B cell (primary cell): Measurements from ENCODE around the gene TRPM1. TPM values are rescaled to one million over a fixed set of nuclear protein-coding genes. Genes with fewer than 3 reads are reported as not detected.

Experiments
- ATAC-seq: fragments of 200-7000 bp; cut with Tn5 transposase; one replicate; pipeline ENCODE4 v1.10.0; 2021; ENCODE audit warnings: low read depth, mild to moderate bottlenecking, moderate number of reproducible peaks, moderate library complexity
- CTCF ChIA-PET: fragments of 350-600 bp; sonication (Branson Sonifier 250); formaldehyde crosslinking; loops from one replicate; lab custom pipeline; 2021; ENCODE audit warnings: antibody characterized with exemption, inconsistent platforms; lab: Charles Lee
- POLR2A ChIA-PET: fragments of 350-600 bp; sonication (Branson Sonifier 250); formaldehyde crosslinking; loops from one replicate; lab custom pipeline; 2021; ENCODE audit warnings: antibody characterized with exemption; lab: Charles Lee
- DNase-seq: peaks from one replicate; pipeline ENCODE4 v3.0.0; 2013
- H2AFZ ChIP-seq: 2 replicates; pipeline ENCODE4 v1.6.1; 2012; ENCODE audit warnings: mild to moderate bottlenecking, low read depth, low read length; ENCODE audit not compliant: insufficient read depth, poor library complexity, severe bottlenecking
- H3K27ac ChIP-seq, 2 donors: 1 replicate in 1 of 2; 2 replicates in 1 of 2; pipeline ENCODE4 v1.5.1; 2012 to 2013; ENCODE audit warnings: low read length in 2 of 2, mild to moderate bottlenecking in 2 of 2, moderate library complexity in 1 of 2
- H3K27me3 ChIP-seq, 4 experiments: fragments of 200-600 bp in 1 of 4; sonication (generic) in 1 of 4; replicated peaks in 1 of 4; 1 replicate in 2 of 4; 2 replicates in 2 of 4; pipeline versions ENCODE4 v1.6.1 to v1.7.0; 2013 to 2016; ENCODE audit warnings: low read length in 3 of 4, mild to moderate bottlenecking in 2 of 4, mixed read lengths in 1 of 4, moderate library complexity in 1 of 4; ENCODE audit not compliant: insufficient read depth in 4 of 4, control insufficient read depth in 3 of 4; ENCODE audit errors: control extremely low read depth in 1 of 4
- H3K36me3 ChIP-seq, 2 experiments: replicated peaks in 1 of 2; 1 replicate in 1 of 2; 2 replicates in 1 of 2; pipeline versions ENCODE4 v1.6.1 to v1.7.1; 2013; ENCODE audit warnings: low read length in 1 of 2; ENCODE audit not compliant: insufficient read depth in 2 of 2, control insufficient read depth in 1 of 2; ENCODE audit errors: control extremely low read depth in 1 of 2, extremely low read depth in 1 of 2
- H3K4me1 ChIP-seq, 2 donors: fragments of 200-600 bp in 1 of 2; sonication (generic) in 1 of 2; 1 replicate in 1 of 2; 2 replicates in 1 of 2; pipeline versions ENCODE4 v1.5.1 to v1.6.1; 2013 to 2017; ENCODE audit warnings: low read length in 2 of 2; ENCODE audit not compliant: control insufficient read depth in 2 of 2, insufficient read depth in 2 of 2
- H3K4me2 ChIP-seq: replicated peaks from 2 replicates; pipeline ENCODE3; 2012; ENCODE audit warnings: mild to moderate bottlenecking, low read depth, low read length; ENCODE audit not compliant: poor library complexity, severe bottlenecking
- H3K4me3 ChIP-seq, 5 experiments: fragments of 200-600 bp in 1 of 5; sonication (generic) in 1 of 5; 1 replicate in 3 of 5; 2 replicates in 2 of 5; pipeline versions ENCODE4 v1.5.1 to v1.7.0; 2011 to 2016; ENCODE audit warnings: low read length in 4 of 5, mild to moderate bottlenecking in 4 of 5, low read depth in 2 of 5, control low read depth in 1 of 5, moderate library complexity in 1 of 5; ENCODE audit not compliant: insufficient read depth in 1 of 5; ENCODE audit errors: control extremely low read depth in 1 of 5, extremely low read depth in 1 of 5
- H3K79me2 ChIP-seq: fragments of 200-600 bp; sonication (generic); one replicate; pipeline ENCODE4 v1.6.0; 2016; ENCODE audit warnings: low read length; ENCODE audit not compliant: control insufficient read depth, insufficient read depth
- H3K9ac ChIP-seq: fragments of 200-600 bp; sonication (generic); 2 replicates; pipeline ENCODE4 v1.6.1; 2017; ENCODE audit warnings: mild to moderate bottlenecking, low read length, moderate library complexity
- H3K9me3 ChIP-seq, 3 donors: one replicate each; pipeline versions ENCODE4 v1.6.1 to v1.7.1; 2013; ENCODE audit warnings: low read length in 2 of 3; ENCODE audit not compliant: control insufficient read depth in 2 of 3, insufficient read depth in 1 of 3; ENCODE audit errors: control extremely low read depth in 1 of 3
- H4K20me1 ChIP-seq: 2 replicates; pipeline ENCODE4 v1.6.0; 2012; ENCODE audit warnings: mild to moderate bottlenecking, low read length; ENCODE audit not compliant: insufficient read depth, control insufficient read depth, poor library complexity, severe bottlenecking
- H3K27ac Mint-ChIP-seq: one replicate; pipeline ENCODE4 v1.8.0; 2021; ENCODE audit warnings: mixed read lengths
- H3K27me3 Mint-ChIP-seq: one replicate; pipeline ENCODE4 v1.8.0; 2021; ENCODE audit warnings: mixed read lengths
- H3K4me1 Mint-ChIP-seq: one replicate; pipeline ENCODE4 v1.8.0; 2021; ENCODE audit warnings: mixed read lengths
- H3K4me3 Mint-ChIP-seq: one replicate; pipeline ENCODE4 v1.8.0; 2021; ENCODE audit warnings: mixed read lengths
- H3K9me3 Mint-ChIP-seq: one replicate; pipeline ENCODE4 v1.8.0; 2022; ENCODE audit warnings: mixed read lengths; ENCODE audit not compliant: insufficient read depth
- WGBS: methylation state at CpG from one replicate; pipeline ENCODE4 v1.1.5; 2013; ENCODE audit warnings: missing lambda C conversion rate; ENCODE audit not compliant: insufficient coverage; 5-methylcytosine and 5-hydroxymethylcytosine counted together
- intact Hi-C: fragments of 100-400 bp; cut with micrococcal nuclease; formaldehyde crosslinking; loops from one replicate; pipeline ENCODE4 v1.10.0; 2022
- polyA plus RNA-seq: library from polyadenylated mRNA; depleted of rRNA; stranded (reverse); fragments of >200 nt; gene quantifications from 2 replicates; pipeline ENCODE4 v1.2.3, GENCODE V29; 2012
- total RNA-seq, 2 donors: library from RNA; stranded (reverse); fragments of 120-200 nt in 1 of 2; gene quantifications; 1 replicate in 1 of 2; 2 replicates in 1 of 2; pipeline versions ENCODE4 v1.2.3 to v1.2.4, GENCODE V29; 2013 to 2022
- TF ChIP-seq, protein P1 (sequence below): fragments of 200-600 bp; IDR thresholded peaks from one replicate; pipeline ENCODE4 v1.8.0; 2022; ENCODE audit warnings: antibody characterized with exemption, mild to moderate bottlenecking

The TRPM1 gene
- total and polyA plus RNA-seq, 2 donors (not counting 1 experiment from before 2014, with no cell fraction given): 0.07 TPM; not detected in 1

DNA sequence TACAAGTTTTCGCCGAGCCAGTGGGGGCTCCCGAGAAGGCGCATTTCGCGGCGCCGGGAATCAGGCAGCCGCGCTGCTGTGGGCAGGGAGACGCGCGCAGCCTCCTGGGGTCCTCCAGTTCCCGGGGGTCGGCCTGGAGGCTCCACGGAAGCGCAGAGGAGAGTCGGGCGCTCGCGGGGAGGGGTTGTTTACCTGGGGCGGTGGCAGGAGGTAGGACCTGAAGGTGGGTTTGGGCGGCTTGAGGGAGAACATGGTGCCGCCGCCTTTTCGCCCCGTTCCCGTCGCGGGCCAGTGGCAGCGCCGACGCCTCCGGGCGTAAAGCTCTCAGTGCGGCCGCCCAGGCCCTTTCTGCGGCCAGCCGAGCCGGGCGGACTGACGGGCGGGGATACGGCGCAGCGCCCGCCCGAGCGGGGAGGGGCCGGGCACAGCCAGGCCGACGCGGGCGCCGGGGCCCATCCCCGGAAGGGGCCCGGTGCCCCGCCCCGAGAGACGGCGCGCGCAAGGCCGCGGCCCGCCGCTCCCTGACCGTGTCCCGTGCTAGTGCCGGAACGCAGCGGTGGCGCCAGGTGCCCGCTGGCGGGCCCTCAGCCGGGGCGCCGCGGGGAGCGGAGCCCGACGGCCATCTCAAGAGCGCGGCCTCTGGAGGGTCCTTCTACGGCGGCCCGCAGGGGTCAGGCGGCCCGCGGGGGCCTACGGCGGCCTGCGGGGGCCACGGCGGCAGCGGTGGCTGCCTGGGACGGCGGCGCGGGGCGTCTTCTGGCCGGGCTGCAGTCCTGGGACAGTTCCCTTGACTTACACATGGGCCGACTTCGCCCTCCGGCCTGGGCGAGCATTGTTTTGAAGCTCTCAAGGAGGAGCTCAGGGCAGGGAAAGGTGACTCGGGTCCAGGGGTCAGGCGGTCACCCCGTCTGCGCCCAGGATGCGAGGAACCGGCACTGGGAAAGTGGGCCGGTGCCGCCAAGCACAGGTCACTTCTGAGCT, 110.0 kb downstream of the TRPM1 start, which contains the start of gene MTMR10:
Gene MTMR10 (minus strand): TSS at position 374 of the 981 bp plus-strand sequence. CDS start 122 bp downstream, at position 252.
- Histone ChIP-seq H3K27me3 (no peaks in the 10 kb centered on the region), H3K9ac (peak within 1 kb of the TSS; percentile 84), H4K20me1 (peaks cover 31% of the 10 kb centered on the region), H3K9me3 (no peaks in the 10 kb centered on the region), H2AFZ (peak within 1 kb of the TSS; percentile 94), H3K4me1 (peaks cover 21 to 31% of the 10 kb centered on the region in 2 donors), H3K27ac (peak within 1 kb of the TSS; percentile 81 to 94), H3K79me2 (peaks cover 48% of the 10 kb centered on the region), H3K36me3 (peaks cover 7 to 17% of the 10 kb centered on the region in 2 experiments), H3K4me3 (peak within 1 kb of the TSS; percentile 77 to 96 (median 85)), H3K4me2 (peak within 1 kb of the TSS; percentile 93)
- intact Hi-C loops: loop anchor here (1.0 to 5.0 kb wide), 8 partner anchors 13 to 446 kb away; partner anchors contain the start of gene FAN1
- no peaks in the 10 kb centered on the region for H3K9me3 Mint-ChIP-seq
- ChIA-PET CTCF (interaction anchor here (1.2 to 1.7 kb wide), 3 partner anchors 12 to 137 kb away, joined by 9 to 12 read pairs (median 10); no protein-coding TSS in a partner anchor), POLR2A (interaction anchor here (1.4 to 2.0 kb wide), 2 partner anchors 12 to 38 kb away, joined by 3 to 15 read pairs; no protein-coding TSS in a partner anchor)
- H3K27me3 Mint-ChIP-seq: no peaks in the 10 kb centered on the region
- ATAC-seq (peak; percentile 92), DNase-seq (peak; percentile 90)
- peaks cover 31% of the 10 kb centered on the region for H3K4me1 Mint-ChIP-seq
- H3K4me3 Mint-ChIP-seq: peak within 1 kb of the TSS; percentile 95
- TF ChIP-seq, protein P1, sequence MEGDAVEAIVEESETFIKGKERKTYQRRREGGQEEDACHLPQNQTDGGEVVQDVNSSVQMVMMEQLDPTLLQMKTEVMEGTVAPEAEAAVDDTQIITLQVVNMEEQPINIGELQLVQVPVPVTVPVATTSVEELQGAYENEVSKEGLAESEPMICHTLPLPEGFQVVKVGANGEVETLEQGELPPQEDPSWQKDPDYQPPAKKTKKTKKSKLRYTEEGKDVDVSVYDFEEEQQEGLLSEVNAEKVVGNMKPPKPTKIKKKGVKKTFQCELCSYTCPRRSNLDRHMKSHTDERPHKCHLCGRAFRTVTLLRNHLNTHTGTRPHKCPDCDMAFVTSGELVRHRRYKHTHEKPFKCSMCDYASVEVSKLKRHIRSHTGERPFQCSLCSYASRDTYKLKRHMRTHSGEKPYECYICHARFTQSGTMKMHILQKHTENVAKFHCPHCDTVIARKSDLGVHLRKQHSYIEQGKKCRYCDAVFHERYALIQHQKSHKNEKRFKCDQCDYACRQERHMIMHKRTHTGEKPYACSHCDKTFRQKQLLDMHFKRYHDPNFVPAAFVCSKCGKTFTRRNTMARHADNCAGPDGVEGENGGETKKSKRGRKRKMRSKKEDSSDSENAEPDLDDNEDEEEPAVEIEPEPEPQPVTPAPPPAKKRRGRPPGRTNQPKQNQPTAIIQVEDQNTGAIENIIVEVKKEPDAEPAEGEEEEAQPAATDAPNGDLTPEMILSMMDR: no peak
- H3K27ac Mint-ChIP-seq: peak within 1 kb of the TSS; percentile 97
- under 1% methylated on average over 111 of the region's 114 CpGs for WGBS
